ENCODE measurements around the gene RTL9.
"Not testable (repeated sequence)": the region's sequence is repeated elsewhere in the genome, so short reads cannot be mapped to it uniquely, and the experiment has no call there.

RTL9 gene

GRCh38 chrX:110396735-110397134, 38.1 kb downstream of the RTL9 start:
- no CpG with 5 or more reads among the region's 4 CpGs for WGBS, 2 experiments (ENCODE audit: insufficient coverage in 2 of 2)
- H3K4me1 ChIP-seq (ENCODE audit: control insufficient read depth, insufficient read depth, low read length, poor library complexity, severe bottlenecking), result peaks cover 8% of the 10 kb centered on the region
- no peak overlapping the region for H3K4me3 ChIP-seq (ENCODE audit: extremely low read depth, insufficient read depth, low read length, poor library complexity, severe bottlenecking)
- no peaks in the 10 kb centered on the region for H3K9me3 ChIP-seq (ENCODE audit: control insufficient read depth, low read length)
- H3K27ac ChIP-seq (ENCODE audit: low read depth, low read length, severe bottlenecking), result no peak overlapping the region
- no peaks in the 10 kb centered on the region for H3K36me3 ChIP-seq (ENCODE audit: control insufficient read depth, insufficient read depth, low read length)

DNA sequence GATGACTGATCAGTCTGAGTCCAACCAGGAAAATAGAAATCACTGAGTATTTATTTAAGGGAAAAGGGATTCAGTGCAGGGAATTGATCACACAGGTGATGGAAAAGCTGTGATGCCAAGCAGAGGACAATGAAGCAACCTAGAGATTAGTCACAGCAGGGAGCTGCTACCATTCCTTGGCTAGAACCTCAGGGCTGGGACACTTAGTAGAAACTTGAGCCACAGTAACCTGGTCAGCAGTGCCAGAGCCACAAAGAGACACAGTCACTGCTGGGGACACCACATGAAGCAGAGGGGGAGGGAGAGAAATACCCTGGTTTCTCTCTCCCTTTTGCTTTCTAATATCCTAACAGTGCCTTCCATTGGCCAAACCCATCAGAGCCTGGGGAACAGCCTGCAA, 38.7 kb downstream of the RTL9 start:
- no peak overlapping the region for H3K4me3 ChIP-seq (ENCODE audit: extremely low read depth, insufficient read depth, low read length, poor library complexity, severe bottlenecking)

GRCh38 chrX:110397904-110398303, 39.3 kb downstream of the RTL9 start:
- H3K36me3 ChIP-seq (ENCODE audit: control insufficient read depth, insufficient read depth, low read length), result no peaks in the 10 kb centered on the region
- 80% methylated on average over 1 of the region's 6 CpGs; no CpG with 5 or more reads in 1 of the 2 experiments for WGBS, 2 experiments (ENCODE audit: insufficient coverage in 2 of 2)

More for the DNA sequence above, 38.7 kb downstream of the RTL9 start:
- H3K27ac ChIP-seq (ENCODE audit: low read depth, low read length, severe bottlenecking), result no peak overlapping the region
- no peaks in the 10 kb centered on the region for H3K9me3 ChIP-seq (ENCODE audit: control insufficient read depth, low read length)
- H3K4me1 ChIP-seq (ENCODE audit: control insufficient read depth, insufficient read depth, low read length, poor library complexity, severe bottlenecking), result peaks cover 8% of the 10 kb centered on the region
- H3K36me3 ChIP-seq (ENCODE audit: control insufficient read depth, insufficient read depth, low read length), result no peaks in the 10 kb centered on the region

GRCh38 chrX:110399497-110399896, 40.8 kb downstream of the RTL9 start:
- H3K4me1 ChIP-seq (ENCODE audit: control insufficient read depth, insufficient read depth, low read length, poor library complexity, severe bottlenecking), result peaks cover 26% of the 10 kb centered on the region
- no peaks in the 10 kb centered on the region for H3K36me3 ChIP-seq (ENCODE audit: control insufficient read depth, insufficient read depth, low read length)
- H3K4me3 ChIP-seq (ENCODE audit: extremely low read depth, insufficient read depth, low read length, poor library complexity, severe bottlenecking), result no peak overlapping the region
- no peak overlapping the region for H3K27ac ChIP-seq (ENCODE audit: low read depth, low read length, severe bottlenecking)
- H3K9me3 ChIP-seq (ENCODE audit: control insufficient read depth, low read length), result no peaks in the 10 kb centered on the region
- WGBS, 2 experiments (ENCODE audit: insufficient coverage in 2 of 2), result no CpG with 5 or more reads among the region's 5 CpGs

More at GRCh38 chrX:110397904-110398303, 39.3 kb downstream of the RTL9 start:
- no peaks in the 10 kb centered on the region for H3K9me3 ChIP-seq (ENCODE audit: control insufficient read depth, low read length)
- no peak overlapping the region for H3K27ac ChIP-seq (ENCODE audit: low read depth, low read length, severe bottlenecking)
- no peak overlapping the region for H3K4me3 ChIP-seq (ENCODE audit: extremely low read depth, insufficient read depth, low read length, poor library complexity, severe bottlenecking)
- H3K4me1 ChIP-seq (ENCODE audit: control insufficient read depth, insufficient read depth, low read length, poor library complexity, severe bottlenecking), result peaks cover 12% of the 10 kb centered on the region

- H3K27ac ChIP-seq (ENCODE audit: low read depth, low read length, severe bottlenecking), result no peak overlapping the region
- H3K4me3 ChIP-seq (ENCODE audit: extremely low read depth, insufficient read depth, low read length, poor library complexity, severe bottlenecking), result no peak overlapping the region
- no peaks in the 10 kb centered on the region for H3K9me3 ChIP-seq (ENCODE audit: control insufficient read depth, low read length)
- no peaks in the 10 kb centered on the region for H3K36me3 ChIP-seq (ENCODE audit: control insufficient read depth, insufficient read depth, low read length)
- WGBS, 2 experiments (ENCODE audit: insufficient coverage in 2 of 2), result no CpG with 5 or more reads among the region's 3 CpGs
- peaks cover 30% of the 10 kb centered on the region for H3K4me1 ChIP-seq (ENCODE audit: control insufficient read depth, insufficient read depth, low read length, poor library complexity, severe bottlenecking)
Observed at GRCh38 chrX:110399966-110400365, 41.3 kb downstream of the RTL9 start.

- H3K4me3 ChIP-seq (ENCODE audit: extremely low read depth, insufficient read depth, low read length, poor library complexity, severe bottlenecking), result no peak overlapping the region
- no peak overlapping the region for H3K27ac ChIP-seq (ENCODE audit: low read depth, low read length, severe bottlenecking)
- WGBS, 2 experiments (ENCODE audit: insufficient coverage in 2 of 2), result 100% methylated on average over 1 of the region's 3 CpGs; no CpG with 5 or more reads in 1 of the 2 experiments
- no peaks in the 10 kb centered on the region for H3K9me3 ChIP-seq (ENCODE audit: control insufficient read depth, low read length)
- H3K4me1 ChIP-seq (ENCODE audit: control insufficient read depth, insufficient read depth, low read length, poor library complexity, severe bottlenecking), result peaks cover 26% of the 10 kb centered on the region
- no peaks in the 10 kb centered on the region for H3K36me3 ChIP-seq (ENCODE audit: control insufficient read depth, insufficient read depth, low read length)
Observed at GRCh38 chrX:110401135-110401534, 42.5 kb downstream of the RTL9 start.

DNA sequence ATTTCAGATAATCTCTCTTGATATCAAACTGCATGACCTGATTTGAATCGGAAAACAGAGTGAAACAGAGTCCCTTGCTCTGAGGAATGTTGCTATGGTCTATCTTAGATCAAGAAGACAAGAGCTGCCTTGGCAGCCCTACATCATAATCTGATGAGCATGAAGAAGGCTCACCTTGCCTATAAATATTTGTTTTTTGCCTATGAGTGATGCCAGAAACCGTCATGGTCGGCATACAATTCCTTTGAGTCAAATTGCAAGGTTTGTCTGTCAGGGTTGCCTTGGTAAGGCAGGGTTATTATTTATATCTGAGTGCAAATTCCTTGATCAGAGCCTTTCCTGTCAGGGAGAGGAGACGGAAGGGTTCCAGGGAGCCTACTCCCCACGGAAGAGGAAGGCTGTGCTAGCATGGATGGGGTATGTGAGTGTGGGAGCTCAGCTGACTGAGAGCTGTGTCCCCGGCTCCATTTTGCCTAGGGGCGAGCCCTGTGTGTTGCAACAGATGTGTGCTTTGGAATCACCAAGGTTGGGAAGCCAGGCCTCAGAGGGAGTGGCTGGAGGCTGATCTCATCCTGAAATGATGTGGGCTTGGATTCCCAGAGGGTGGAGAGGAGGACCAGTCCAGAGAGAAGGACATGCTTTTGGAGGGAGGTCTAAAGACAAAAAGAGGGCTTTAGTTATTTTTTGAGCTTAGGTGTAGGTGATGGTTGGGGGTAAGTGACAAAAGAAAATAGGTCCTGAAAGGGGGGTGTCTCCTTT, 43.6 kb downstream of the RTL9 start:
- 60% methylated on average over 2 of the region's 7 CpGs; no CpG with 5 or more reads in 1 of the 2 experiments for WGBS, 2 experiments (ENCODE audit: insufficient coverage in 2 of 2)
- H3K36me3 ChIP-seq (ENCODE audit: control insufficient read depth, insufficient read depth, low read length), result no peaks in the 10 kb centered on the region
- peak overlapping the region; percentile 16 for H3K27ac ChIP-seq (ENCODE audit: low read depth, low read length, severe bottlenecking)
- no peak overlapping the region for H3K4me3 ChIP-seq (ENCODE audit: extremely low read depth, insufficient read depth, low read length, poor library complexity, severe bottlenecking)
- H3K9me3 ChIP-seq (ENCODE audit: control insufficient read depth, low read length), result no peaks in the 10 kb centered on the region
- peaks cover 24% of the 10 kb centered on the region for H3K4me1 ChIP-seq (ENCODE audit: control insufficient read depth, insufficient read depth, low read length, poor library complexity, severe bottlenecking)

- H3K4me1 ChIP-seq (ENCODE audit: control insufficient read depth, insufficient read depth, low read length, poor library complexity, severe bottlenecking), result peaks cover 24% of the 10 kb centered on the region
- H3K4me3 ChIP-seq (ENCODE audit: extremely low read depth, insufficient read depth, low read length, poor library complexity, severe bottlenecking), result no peak overlapping the region
- no CpG with 5 or more reads among the region's 1 CpG for WGBS, 2 experiments (ENCODE audit: insufficient coverage in 2 of 2)
- no peaks in the 10 kb centered on the region for H3K9me3 ChIP-seq (ENCODE audit: control insufficient read depth, low read length)
- H3K36me3 ChIP-seq (ENCODE audit: control insufficient read depth, insufficient read depth, low read length), result no peaks in the 10 kb centered on the region
- H3K27ac ChIP-seq (ENCODE audit: low read depth, low read length, severe bottlenecking), result peak overlapping the region; percentile 16
Observed at GRCh38 chrX:110402850-110403221, 44.2 kb downstream of the RTL9 start.

DNA sequence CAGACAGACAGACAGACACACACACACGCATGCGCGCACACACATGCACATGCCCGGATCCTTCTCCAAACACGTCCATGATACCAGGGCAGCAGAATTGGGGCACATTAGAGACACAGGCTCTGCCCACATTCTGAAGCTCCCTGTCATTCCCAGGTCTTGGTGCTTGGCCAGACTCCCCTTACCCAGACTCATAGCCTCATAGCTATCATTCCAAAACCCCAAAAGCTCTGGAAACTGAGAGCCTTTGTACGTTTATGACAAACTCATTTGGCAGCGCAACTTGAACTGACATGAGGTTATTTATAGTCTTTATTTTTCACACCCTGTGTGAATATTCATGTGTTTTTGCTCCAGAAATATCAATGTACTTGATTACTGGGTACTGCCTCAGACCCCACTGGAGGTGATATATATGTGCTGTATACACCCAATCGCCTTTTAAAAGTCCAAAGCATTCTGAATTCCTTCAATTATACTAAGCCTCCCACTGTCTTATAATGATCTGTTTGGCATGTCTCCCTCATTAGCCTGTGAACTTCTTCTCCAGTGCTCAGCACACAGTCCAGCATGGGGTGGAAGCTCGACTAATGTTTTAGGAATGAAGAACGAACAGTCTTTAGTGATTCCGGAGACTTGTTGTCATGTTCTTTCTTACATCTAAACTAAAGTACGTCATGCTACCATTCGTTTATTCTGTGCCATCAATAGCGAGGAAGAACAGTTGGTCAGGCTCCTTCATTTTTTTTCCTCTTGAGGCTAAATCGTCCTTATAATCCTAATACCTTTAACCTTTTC, 45.0 kb downstream of the RTL9 start:
- H3K27ac ChIP-seq (ENCODE audit: low read depth, low read length, severe bottlenecking), result no peak overlapping the region

GRCh38 chrX:110404376-110404775, 45.7 kb downstream of the RTL9 start:
- Histone ChIP-seq H3K4me1 (ENCODE audit: control insufficient read depth, insufficient read depth, low read length, poor library complexity, severe bottlenecking) (peaks cover 28% of the 10 kb centered on the region), H3K27ac (ENCODE audit: low read depth, low read length, severe bottlenecking) (no peak overlapping the region), H3K36me3 (ENCODE audit: control insufficient read depth, insufficient read depth, low read length) (no peaks in the 10 kb centered on the region), H3K9me3 (ENCODE audit: control insufficient read depth, low read length) (no peaks in the 10 kb centered on the region), H3K4me3 (ENCODE audit: extremely low read depth, insufficient read depth, low read length, poor library complexity, severe bottlenecking) (no peak overlapping the region)
- WGBS, 2 experiments (ENCODE audit: insufficient coverage in 2 of 2), result 91 to 96% methylated on average over 3 to 4 of the region's 6 CpGs

More for the DNA sequence above, 45.0 kb downstream of the RTL9 start:
- WGBS, 2 experiments (ENCODE audit: insufficient coverage in 2 of 2), result 70 to 96% methylated on average over 5 of the region's 15 CpGs
- Histone ChIP-seq H3K4me3 (ENCODE audit: extremely low read depth, insufficient read depth, low read length, poor library complexity, severe bottlenecking) (no peak overlapping the region), H3K36me3 (ENCODE audit: control insufficient read depth, insufficient read depth, low read length) (no peaks in the 10 kb centered on the region), H3K4me1 (ENCODE audit: control insufficient read depth, insufficient read depth, low read length, poor library complexity, severe bottlenecking) (peaks cover 24% of the 10 kb centered on the region), H3K9me3 (ENCODE audit: control insufficient read depth, low read length) (no peaks in the 10 kb centered on the region)

GRCh38 chrX:110406250-110406649, 47.6 kb downstream of the RTL9 start:
- not testable (repeated sequence) for H3K36me3 ChIP-seq (ENCODE audit: control insufficient read depth, insufficient read depth, low read length); H3K27ac ChIP-seq (ENCODE audit: low read depth, low read length, severe bottlenecking); H3K4me3 ChIP-seq (ENCODE audit: extremely low read depth, insufficient read depth, low read length, poor library complexity, severe bottlenecking); H3K9me3 ChIP-seq (ENCODE audit: control insufficient read depth, low read length)
- peaks cover 40% of the 10 kb centered on the region for H3K4me1 ChIP-seq (ENCODE audit: control insufficient read depth, insufficient read depth, low read length, poor library complexity, severe bottlenecking)
- no CpG with 5 or more reads among the region's 7 CpGs for WGBS, 2 experiments (ENCODE audit: insufficient coverage in 2 of 2)
